ENCODE results near the gene ZNF341. TPM values are rescaled to one million over a fixed set of nuclear protein-coding genes. Genes with fewer than 3 reads are reported as not detected.
A peak's percentile ranks its signal among the peaks of the same experiment; 100 is the strongest.

Gene ZNF341
- total and polyA plus RNA-seq, 2 donors (not counting 1 experiment from before 2014, with no cell fraction given) = 9.1 to 10.9 TPM

DNA sequence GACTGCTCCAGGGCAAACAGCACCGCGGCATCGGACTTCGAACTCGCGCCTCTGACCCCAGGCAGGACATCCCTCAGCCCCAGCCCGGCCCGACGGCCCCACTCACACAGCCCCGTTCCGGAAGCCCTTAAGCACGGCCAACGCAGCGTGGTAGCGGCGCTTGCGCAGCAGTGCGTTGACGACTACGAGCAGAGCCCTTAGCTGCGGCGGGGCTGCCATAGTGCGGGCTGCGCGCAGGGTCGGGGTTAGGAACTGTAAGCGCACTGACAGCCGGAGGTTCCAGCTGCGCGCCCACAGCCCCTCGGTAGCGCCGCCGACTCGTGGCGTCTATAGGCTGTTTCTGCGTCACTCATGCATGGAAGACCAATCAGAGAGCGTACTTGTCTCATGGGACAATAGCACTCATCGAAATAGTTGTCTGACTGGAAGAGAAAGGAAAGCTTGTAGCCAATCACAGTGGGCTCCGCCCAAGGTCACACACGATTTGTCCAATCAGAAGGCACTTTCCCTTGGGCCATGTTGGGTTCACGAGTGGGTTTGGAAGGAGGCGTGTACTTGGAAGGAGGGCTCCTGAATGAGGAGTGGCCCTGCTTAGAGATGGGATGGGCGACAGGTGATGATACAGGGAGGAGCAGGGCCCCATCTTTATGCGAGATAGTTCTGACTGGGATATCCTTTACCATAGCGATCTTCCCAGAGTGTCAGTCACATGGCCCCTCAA is 11.6 kb upstream of the ZNF341 start, which contains the start of gene PXMP4:
Gene PXMP4 (minus strand): TSS at position 322 of the 721 bp plus-strand sequence. CDS start 103 bp downstream, at position 219.
- peak within 1 kb of the TSS; percentile 85 for H3K27ac Mint-ChIP-seq
- intact Hi-C loops (cut with micrococcal nuclease) = loop anchor here (1.0 to 2.0 kb wide), 9 partner anchors 13 to 319 kb away; partner anchors contain the start of genes CDK5RAP1, CHMP4B, E2F1 and NECAB3
- ATAC-seq (ENCODE audit: low read depth) (peak; percentile 97), DNase-seq (peak; percentile 93)
- Histone ChIP-seq H3K36me3 (replicated peaks in 1 of 2; ENCODE audit: control extremely low read depth in 1 of 2, control insufficient read depth in 1 of 2, extremely low read depth in 1 of 2, insufficient read depth in 2 of 2, low read length in 1 of 2) (no peaks in the 10 kb centered on the region), H3K4me1 (ENCODE audit: control insufficient read depth in 2 of 2, insufficient read depth in 2 of 2, low read length in 2 of 2) (peaks cover 8 to 16% of the 10 kb centered on the region in 2 donors), H3K27ac (ENCODE audit: low read length in 2 of 2) (peak within 1 kb of the TSS; percentile 43 to 53), H3K4me2 (replicated peaks; ENCODE audit: low read depth, low read length, poor library complexity, severe bottlenecking) (peak within 1 kb of the TSS; percentile 89), H3K9me3 (ENCODE audit: control extremely low read depth in 1 of 3, control insufficient read depth in 2 of 3, insufficient read depth in 1 of 3, low read length in 2 of 3) (peaks cover 0 to 7% (median 0%) of the 10 kb centered on the region in 3 donors), H2AFZ (ENCODE audit: insufficient read depth, low read depth, low read length, poor library complexity, severe bottlenecking) (peak within 1 kb of the TSS; percentile 98), H3K4me3 (ENCODE audit: control extremely low read depth in 1 of 5, extremely low read depth in 1 of 5, insufficient read depth in 1 of 5, low read depth in 2 of 5, low read length in 4 of 5) (peak within 1 kb of the TSS; percentile 36 to 90 (median 85)), H3K9ac (ENCODE audit: low read length) (peak within 1 kb of the TSS; percentile 87), H4K20me1 (ENCODE audit: control insufficient read depth, insufficient read depth, low read length, poor library complexity, severe bottlenecking) (no peaks in the 10 kb centered on the region), H3K79me2 (ENCODE audit: control insufficient read depth, insufficient read depth, low read length) (no peaks in the 10 kb centered on the region), H3K27me3 (replicated peaks in 1 of 4; ENCODE audit: control extremely low read depth in 1 of 4, control insufficient read depth in 3 of 4, insufficient read depth in 4 of 4, low read length in 3 of 4) (no peaks in the 10 kb centered on the region)
- WGBS (ENCODE audit: insufficient coverage) = 5% methylated on average over 46 of the region's 46 CpGs
- H3K27me3 Mint-ChIP-seq = no peaks in the 10 kb centered on the region
- TF ChIP-seq EZH2 (IDR thresholded peaks at IDR 0.05; ENCODE audit: borderline replicate concordance, insufficient read depth, low read depth, low read length, poor library complexity, severe bottlenecking) (no peak), CTCF (IDR thresholded peaks at IDR 0.05) (no peak)
- peaks cover 2% of the 10 kb centered on the region for H3K9me3 Mint-ChIP-seq (ENCODE audit: insufficient read depth)
- POLR2A ChIA-PET = interaction anchor here (0.6 to 2.2 kb wide), 7 partner anchors 13 to 901 kb away, joined by 3 to 20 read pairs (median 6); partner anchors contain the start of genes ACTL10, CHMP4B, MAPRE1 and ZNF341
- peaks cover 14% of the 10 kb centered on the region for H3K4me1 Mint-ChIP-seq
- CTCF ChIA-PET = interaction anchor here (1.0 to 2.3 kb wide), 7 partner anchors 8 to 273 kb away, joined by 3 to 8 read pairs (median 5); partner anchors contain the start of genes ACTL10, CHMP4B, E2F1 and RALY
- peak within 1 kb of the TSS; percentile 90 for H3K4me3 Mint-ChIP-seq
